Prostate gland (tissue), 2 donors: ENCODE results near the gene MACIR.

ENCODE experiments used
- CTCF ChIP-seq, 4 experiments: fragments of 200-600 bp in 2 of 4; fragments of 450-650 bp in 2 of 4; sonication (generic) in 2 of 4; IDR thresholded peaks; 1 replicate in 3 of 4; 2 replicates in 1 of 4; pipeline ENCODE4 v1.5.1; 2016 to 2019; ENCODE audit warnings: antibody characterized with exemption in 4 of 4, mild to moderate bottlenecking in 2 of 4, moderate library complexity in 2 of 4
- POLR2A ChIP-seq: fragments of 450-650 bp; IDR thresholded peaks from one replicate; pipeline ENCODE4 v1.6.1; 2016; ENCODE audit warnings: antibody characterized with exemption, mild to moderate bottlenecking
- POLR2AphosphoS5 ChIP-seq: sonication (generic); formaldehyde crosslinking; IDR thresholded peaks from one replicate; pipeline ENCODE4 v1.6.1; 2017; ENCODE audit warnings: antibody characterized with exemption

GRCh38 chr5:103264508-103264907 is 5.9 kb downstream of the MACIR start:
- no peak for TF ChIP-seq CTCF (IDR thresholded peaks at IDR 0.05)
- TF ChIP-seq POLR2AphosphoS5 = no peak
- TF ChIP-seq POLR2A = no peak
